GM19351 (cell line): ENCODE measurements around the gene ARID1A.
"Not testable (repeated sequence)": the region's sequence is repeated elsewhere in the genome, so short reads cannot be mapped to it uniquely, and the experiment has no call there.

ENCODE experiments used
- ATAC-seq: cut with Tn5 transposase; IDR thresholded peaks from one replicate; pipeline ENCODE4 v1.9.1; 2021; ENCODE audit warnings: mild to moderate bottlenecking, moderate library complexity; ENCODE audit not compliant: unreplicated experiment

Gene ARID1A

DNA sequence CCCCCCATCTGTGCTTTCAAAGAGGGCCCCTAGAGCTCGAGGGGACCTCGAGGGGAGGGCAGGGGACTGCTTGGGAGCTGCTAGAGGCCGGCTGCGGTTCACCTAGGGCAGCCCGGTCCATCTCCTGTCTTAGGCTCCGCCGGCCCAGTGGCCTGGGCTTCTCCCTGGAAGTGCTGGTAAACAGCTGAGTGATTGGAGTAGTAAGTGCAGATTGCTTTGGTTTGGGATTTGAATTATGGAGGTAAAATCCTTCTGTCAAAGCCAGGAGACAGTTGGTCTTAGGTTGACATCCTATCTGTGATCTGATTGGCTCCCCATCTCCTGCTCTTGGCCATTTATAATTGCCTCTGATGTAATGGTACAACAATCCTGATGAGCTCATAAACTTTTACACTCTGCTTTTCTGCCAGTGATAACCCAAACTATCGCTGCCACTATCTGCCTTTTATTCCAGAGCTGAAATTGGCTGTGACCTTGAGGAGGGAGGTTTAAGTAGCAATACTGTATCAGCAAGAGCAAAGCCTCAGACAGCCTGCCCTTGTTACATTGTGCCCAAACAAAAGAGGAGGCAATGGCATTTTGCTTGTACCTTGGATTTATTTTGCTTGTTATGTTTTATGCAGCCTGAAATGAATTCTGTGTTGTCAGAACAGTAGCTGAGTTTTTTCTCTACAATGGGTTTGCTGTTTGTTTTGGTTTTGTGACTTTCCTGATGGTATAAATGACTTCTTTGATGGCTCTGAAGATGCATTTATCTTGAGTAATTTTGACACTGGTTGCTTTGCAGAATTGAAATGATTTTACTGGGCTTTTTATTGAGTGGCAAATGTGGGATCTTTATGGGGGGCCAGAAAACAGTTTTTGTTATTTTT lies 2.4 kb downstream of the ARID1A start:
- no peak for ATAC-seq

DNA sequence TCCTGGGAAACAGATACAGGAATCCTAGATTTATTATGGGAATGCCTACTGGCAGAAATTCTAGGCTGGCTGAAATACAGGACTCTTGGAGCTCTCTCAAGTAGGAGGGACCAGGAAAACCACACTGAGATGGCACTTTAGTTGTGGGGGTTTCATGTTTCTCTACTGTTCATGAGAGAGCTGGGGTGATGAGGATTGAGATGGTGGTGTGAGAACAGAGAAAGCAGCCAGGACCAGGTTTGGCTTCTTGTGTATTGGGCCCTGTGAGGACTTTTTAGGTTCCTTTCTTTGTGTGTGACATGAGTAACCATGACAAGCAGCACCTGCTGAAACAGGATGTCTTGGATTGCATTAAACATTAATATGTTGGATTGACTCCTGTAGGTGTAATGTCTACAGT lies 4.9 kb downstream of the ARID1A start:
- no peak for ATAC-seq

DNA sequence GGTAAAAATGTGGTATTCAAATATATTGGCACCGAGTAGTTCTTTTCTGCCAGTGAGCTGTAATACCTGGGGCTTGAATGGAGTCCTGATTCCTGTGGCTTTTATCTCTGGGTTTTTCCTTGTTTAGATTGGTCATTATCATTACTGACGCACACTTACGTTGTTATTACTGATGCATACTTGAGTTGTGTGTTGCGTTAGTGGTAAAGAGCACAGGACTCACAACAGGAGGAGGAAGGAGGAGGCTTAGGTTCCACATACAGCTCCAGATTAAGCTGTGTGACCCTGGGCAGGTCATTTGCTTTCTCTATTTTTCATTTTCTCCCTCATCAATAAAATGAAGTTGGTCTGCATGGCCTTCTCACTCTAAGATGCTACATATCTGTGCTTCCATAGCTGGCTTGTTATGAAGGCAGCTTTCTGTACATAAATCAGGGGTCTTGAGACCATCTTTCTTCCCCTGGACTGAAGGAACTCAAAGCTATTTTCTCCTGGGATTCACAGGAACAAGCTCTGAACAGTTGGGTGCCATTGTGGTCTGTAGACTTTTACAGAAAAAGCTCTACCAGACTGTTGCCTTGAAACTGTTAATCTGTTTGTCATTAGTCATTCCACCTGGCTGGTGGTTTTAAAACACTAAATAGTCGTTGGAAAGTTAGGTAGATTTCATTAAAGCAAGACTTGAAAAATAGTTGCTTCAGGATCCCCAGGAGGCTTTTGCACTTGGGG lies 5.6 kb downstream of the ARID1A start:
- ATAC-seq = no peak

DNA sequence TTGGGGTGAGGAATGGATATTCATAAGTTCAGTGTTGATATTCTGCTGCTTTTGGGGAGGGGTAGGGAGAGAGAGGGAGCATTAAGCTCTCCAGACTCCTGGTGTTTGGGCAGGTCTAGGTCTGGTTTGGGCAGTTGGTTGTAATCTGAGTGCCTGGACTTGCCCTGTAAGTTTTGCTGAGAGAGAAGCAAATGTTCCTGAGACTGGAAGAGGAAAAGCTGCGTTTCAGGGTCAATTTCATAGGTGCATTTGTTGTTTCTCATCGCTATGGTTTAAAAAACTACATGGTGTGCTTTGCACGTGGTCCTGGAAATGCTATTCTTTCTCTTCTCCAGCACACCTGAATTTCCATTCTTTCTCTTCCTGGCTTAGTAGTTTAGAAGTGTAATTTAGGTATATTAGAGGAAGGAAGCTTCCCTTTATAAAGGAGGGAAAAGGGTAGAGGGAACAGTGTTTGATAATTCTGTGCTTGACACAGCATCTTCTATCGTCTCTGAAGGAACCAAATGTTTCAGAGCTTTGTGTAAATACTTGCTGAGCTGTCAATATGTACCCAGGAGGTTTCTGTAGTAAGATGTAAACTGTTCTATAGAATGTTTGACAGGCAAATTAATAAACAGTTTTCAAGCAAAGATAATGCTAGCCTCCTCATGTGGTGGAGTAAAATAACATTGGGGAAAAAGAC lies 6.3 kb downstream of the ARID1A start:
- ATAC-seq = no peak

DNA sequence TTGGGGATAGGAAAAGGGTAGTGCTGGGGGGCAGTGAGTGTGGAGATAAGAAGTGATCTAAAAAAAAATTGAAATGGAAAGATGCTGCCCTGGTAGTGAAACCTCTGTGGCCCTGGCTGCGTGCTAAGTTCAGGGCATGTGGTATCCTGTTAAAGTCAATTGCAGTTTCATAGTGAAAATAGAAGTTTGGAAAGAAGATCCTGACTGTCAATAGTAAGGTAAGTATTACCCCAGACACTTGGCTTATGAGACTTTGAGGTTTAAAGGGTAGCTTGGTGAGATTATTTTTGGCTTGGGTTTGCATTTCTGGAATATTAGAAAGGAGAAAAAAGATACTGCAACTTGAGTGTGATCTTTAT lies 6.8 kb downstream of the ARID1A start:
- ATAC-seq = no peak

DNA sequence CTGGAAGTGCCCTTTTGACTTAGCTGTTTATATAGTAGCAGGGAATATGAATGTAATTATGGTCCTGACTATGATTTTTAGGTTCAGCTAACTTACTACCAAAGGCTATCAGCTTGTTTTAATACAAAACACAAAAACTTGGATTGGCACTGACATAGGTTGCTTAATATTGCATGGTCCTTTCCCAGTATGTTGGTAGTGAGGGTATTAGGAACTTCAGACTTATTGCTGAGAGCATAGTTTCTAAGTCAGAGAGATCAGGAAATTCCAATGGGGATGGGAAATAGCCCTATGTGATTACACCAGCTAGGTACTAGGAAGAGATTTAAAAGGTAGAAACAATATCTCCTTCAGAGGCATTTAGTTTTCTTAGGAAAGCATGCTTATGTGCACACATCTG lies 7.7 kb downstream of the ARID1A start:
- no peak for ATAC-seq

DNA sequence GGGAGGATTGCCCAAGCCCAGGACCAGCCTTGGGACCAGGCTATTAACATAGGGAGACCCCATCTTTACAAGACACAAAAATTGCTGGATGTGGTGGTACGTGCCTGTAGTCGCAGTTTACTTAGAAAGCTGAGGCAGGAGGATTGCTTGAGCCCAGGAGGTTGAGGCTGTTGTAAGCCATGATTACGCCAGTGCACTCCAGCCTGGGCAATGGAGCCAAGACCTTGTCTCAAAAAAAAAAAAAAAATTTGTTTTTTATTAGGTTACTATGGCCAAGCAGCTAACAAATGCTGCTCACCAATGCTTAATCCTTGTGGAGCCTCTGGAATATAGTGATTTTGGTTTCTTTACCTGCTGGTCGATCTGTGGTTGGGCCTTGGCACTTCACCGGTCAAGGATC lies 8.8 kb downstream of the ARID1A start:
- ATAC-seq = no peak

DNA sequence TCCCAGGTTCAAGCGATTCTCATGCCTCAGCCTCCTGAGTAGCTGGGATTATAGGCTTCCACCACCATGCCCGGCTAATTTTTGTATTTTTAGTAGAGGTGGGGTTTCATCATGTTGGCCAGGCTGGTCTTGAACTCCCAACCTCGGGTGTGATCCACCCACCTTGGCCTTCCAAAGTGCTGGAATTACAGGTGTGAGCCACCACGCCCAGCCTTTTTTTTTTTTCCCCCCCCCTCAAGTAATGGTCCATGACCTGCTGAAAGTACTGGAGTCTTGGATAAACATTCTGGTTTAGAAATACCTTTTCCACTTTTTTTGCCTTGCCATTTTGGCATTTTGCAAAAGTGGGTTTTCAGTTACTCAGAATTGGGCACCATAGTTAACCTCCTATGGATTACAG lies 9.4 kb downstream of the ARID1A start:
- not testable (repeated sequence) for ATAC-seq

DNA sequence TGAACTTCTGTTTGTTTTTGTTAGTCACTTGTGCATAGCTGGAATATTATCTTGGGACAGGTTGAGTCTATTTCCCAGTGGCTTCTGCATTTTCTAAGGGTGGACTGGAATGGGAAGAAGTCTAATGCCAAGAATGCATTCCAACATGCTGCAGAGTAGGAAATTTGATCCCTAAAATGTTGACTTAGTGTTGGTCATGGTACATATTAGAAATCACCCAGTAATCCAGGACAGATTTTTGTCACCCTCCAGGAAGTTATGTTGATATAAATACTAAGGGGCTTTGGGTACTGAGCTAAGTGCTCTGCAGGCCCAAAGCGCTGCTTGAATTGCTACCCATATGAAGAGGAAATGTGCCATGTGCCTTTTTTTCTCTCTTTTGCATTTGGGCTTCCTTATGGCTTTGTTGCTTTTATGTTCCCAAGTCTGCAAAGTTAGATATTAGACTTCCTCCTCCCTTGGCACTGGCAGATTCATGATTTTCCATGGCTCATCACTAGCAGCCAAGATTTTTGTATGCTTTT lies 10.0 kb downstream of the ARID1A start:
- ATAC-seq = no peak

DNA sequence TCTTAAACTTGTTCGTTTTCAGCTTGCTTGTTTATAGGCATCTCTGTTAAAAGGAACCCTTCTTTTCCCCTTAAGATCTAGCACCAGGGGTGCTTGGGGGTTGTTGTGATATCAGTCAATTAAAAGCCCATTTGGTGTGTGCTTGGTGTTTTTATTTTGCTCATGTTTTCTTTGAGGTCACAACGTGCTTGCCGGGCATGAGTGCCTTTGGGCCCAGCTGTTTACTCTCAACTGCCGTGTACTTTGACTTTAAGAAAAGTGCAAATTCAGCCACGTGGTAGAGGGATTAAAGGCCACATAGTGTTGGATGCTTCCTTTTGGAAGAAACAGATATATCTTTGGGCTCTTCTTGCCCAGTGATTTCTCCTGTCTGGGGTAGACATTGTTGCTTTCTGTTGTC lies 10.5 kb downstream of the ARID1A start:
- ATAC-seq = no peak

DNA sequence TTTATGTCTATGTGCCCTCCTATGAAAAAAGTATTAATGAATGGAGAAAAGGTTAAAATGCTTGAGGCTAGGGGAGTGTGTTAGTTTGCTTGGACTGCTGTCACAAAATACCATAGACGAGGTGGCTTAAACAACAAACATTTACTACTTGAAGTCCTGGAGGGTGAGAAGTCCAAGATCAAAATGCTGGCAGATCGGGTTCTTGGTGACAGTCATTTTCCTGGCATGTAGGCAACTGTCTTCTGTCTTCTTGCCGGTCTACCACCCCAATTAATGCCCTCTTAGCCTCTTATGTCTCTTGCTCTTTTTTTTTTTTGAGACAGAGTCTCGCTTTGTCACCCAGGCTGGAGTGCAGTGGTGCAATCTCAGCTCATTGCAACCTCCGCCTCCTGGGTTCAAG lies 15.0 kb downstream of the ARID1A start:
- no peak for ATAC-seq

DNA sequence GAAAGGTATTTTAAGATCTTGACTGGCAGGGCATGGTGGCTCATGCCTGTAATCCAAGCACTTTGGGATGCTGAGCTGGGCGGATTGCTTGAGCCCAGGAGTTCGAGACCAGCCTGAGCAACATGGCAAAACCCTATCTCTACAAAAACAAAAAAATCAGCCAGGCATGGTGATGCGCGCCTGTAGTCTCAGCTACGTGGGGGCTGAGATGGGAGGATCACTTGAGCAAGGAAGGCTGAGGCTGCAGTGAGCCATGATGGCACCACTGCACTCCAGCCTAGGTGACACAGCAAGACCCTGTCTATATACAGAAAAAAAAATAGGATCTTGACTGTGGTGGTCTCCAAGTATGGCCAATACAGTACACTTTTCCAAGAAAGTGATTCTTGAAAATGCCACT lies 16.0 kb downstream of the ARID1A start:
- ATAC-seq = no peak

DNA sequence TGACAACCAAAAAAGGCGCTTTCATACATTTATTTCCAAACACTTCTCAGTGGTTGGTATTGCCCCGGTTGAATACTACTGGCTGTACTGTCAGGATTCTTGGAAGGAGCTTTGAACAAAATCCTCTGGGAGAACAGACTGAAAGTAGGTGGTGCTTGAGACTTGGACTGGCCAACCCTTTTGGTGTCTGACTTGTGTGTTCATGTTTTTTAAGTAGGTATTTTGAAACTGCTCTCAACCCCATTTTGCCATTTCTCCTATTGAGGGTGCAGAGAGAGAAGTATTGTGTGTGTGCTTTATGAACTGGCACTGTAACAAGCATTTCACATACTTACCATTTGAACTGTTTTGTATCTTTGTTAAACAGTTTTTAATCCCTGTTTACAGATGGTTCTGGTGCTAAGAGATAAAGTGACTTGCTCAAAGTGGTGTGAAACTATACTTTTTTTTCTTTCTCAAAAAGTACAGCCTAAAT lies 21.2 kb downstream of the ARID1A start:
- no peak for ATAC-seq

DNA sequence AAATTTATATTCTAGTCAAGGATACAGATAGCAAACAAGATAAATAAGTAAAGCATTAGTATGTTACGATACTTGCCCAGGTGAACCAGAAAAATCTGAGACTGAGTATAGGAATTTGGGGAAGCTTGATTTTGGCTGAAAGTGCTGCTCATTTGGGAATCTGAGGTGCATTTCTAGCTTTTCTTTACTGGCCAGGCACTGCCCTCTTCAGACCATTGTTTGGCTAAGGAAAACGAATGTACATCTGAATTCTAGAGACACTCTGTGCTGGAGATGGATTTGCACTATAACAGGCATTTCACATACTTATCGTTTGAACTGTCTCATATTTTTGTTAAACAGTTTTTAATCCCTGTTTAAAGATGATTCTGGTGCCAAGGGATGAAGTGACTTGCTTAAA lies 23.4 kb downstream of the ARID1A start:
- ATAC-seq = no peak

DNA sequence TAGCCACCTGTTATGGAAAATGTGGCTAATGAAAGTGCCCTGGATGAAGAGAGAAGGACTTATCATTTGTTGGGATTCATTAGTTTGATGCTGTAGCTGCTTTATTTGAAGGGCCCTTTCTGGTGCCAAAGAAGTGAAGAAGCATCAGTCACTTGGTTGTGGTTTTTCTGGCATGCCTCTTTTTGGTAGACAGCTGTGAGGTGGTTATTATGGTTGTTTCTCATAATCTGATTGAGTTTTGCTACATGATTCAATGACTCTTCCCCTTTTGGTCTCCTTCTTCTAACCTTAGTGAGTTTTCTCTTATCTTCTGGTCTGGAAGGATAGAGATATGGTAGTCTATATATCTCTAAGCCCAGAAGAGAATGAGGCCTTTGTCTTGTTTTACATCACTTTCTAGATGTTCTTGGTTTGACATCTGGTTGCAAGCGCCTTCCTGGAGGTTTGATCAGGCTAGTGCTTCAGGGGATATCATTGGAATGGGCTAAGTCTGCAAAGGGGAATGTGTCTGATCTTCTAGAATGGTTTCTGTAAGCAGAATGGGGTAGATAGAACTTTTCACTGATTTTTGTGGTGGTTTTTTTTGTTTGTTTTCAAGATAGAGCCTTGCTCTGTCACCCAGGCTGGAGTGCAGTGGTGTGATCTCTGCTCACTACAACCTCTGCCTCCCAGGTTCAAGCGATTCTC lies 26.0 kb downstream of the ARID1A start:
- no peak for ATAC-seq

DNA sequence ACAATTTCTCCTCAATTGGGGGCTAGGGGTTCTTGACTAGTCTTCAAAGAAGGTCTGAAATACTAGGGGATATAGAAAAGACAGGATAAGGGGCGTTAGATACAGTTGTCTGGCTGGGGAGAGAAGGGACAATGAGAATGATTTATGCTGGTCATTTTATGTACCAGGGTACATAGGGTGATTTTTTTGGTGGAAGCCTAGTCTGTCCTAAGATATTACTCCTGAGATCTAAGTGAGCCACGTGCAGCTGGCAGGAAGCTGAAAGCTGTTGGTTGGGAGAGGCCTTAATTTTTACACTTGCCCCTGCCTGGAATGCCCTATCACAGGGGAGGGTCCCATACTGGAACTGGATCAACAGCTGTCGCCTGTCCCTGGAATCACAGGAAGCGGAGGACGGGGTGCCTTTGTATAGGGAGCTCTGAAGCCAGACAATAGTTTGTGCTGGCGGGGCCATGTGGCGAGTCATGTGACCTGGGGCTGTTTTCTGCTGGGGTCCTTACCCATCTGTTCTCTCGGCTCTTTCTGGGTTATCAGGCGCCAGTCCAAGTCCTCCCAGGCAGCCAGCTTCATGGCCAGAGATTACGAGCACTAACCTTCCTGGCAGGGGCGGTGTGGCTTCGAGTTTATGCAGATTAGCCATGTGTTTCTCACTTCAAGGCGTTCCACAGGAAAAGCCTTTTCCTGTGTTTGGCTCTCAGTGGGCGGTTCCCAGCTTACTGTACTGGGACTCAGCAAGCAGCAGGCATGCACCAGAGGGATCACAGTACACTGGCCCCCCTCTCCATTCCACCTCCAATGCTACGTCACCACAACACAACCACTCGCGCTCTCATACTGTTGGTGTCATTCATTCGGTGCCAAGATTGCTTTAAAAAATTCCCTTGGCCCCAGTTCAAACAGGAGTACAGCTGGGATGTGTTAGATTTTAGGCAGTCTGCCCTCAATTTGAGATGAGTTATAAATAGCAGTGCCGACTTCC lies 27.5 kb downstream of the ARID1A start:
- ATAC-seq = no peak

DNA sequence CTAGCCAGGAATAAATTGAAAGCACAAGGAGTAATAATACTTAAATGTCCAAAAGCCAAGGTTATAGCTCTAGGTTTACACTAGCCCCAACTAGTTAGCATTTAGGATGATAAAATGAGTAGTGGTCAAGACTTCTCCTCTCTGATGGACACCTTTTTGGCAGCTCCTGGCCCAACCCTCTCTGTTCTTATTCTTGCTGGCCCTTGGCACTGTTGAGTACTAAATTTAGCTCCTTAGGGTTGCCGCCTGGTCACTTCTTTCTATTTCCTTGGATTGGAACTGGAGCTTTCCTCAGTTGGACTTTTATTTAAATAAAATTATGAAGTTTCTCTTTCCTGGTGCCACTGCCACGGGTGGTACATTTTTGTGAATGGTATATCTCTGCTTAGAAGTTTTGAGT lies 28.3 kb downstream of the ARID1A start:
- ATAC-seq = no peak

DNA sequence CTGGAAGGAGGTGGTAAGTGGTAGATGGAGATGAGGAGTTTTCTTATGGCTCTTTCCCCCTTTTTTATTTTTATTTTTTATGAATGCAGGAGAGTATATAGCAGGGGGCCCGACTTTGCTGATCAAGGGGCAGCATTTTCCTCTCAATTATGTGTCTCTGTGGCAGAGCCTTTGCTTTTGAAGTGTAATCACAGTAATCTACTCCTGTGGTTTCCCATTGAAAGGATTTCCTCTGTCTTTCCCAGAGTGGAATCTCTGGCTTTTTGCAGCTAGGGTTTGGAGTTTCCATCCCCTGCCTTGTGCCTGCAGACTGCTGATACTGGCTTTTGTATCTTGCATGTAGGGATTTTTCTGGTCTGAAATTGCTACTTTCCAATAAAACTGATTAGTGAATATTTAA lies 29.1 kb downstream of the ARID1A start:
- ATAC-seq = no peak

DNA sequence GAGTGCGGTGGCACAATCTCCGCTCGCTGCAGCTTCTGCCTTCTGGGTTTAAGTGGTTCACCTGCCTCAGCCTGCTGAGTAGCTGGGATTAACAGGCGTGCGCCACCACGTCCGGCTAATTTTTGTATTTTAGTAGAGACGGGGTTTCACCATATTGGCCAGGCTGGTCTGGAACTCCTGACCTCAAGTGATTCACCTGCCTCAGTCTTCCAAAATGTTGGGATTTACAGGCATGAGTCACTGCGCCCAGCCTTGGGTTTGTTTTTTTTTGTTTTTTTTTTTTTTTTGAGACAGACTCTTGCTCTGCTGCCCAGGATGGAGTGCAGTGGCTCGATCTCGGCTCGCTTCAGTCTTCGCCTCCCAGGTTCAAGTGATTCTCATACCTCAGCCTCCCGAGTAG lies 30.1 kb downstream of the ARID1A start:
- ATAC-seq = not testable (repeated sequence)

DNA sequence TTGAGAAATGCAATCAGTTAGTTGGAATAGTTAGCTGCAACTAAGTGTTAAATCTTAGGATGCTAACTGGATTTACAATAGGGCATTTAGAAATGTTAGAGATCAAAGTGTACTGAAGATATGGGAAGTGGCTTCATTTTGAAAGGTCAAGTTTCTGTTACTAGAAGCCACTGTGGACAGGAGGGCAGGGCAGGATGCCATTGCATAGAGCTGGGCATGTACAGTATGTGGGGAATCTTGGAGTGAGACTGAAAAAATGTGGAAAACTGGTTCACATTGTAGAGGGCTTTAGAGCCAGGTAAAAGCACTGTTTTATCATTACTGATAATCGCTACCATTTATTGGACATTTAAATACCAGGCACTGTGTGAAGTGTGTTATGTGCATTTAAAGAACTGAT lies 31.0 kb downstream of the ARID1A start:
- no peak for ATAC-seq
